HG03175 (cell line): ENCODE results near the gene SLC66A1.
A peak's percentile ranks its signal among the peaks of the same experiment; 100 is the strongest.
"Not testable (repeated sequence)": the region's sequence is repeated elsewhere in the genome, so short reads cannot be mapped to it uniquely, and the experiment has no call there.

Experiments
- ATAC-seq: cut with Tn5 transposase; IDR thresholded peaks from one replicate; pipeline ENCODE4 v1.9.1; 2021; ENCODE audit warnings: mild to moderate bottlenecking, moderate library complexity; ENCODE audit not compliant: unreplicated experiment

Gene SLC66A1

GRCh38 chr1:19311931-19312781 is at the start of gene SLC66A1, which contains the start of gene AKR7A2:
TSS of gene SLC66A1 (plus strand) at chr1:19312326. CDS start at chr1:19317678, 5,352 bp downstream.
TSS of gene AKR7A2 (minus strand) at chr1:19312144. CDS start at chr1:19312124, 20 bp downstream.
- peak; percentile 72 for ATAC-seq

GRCh38 chr1:19262744-19263143 is 49.4 kb upstream of the SLC66A1 start:
- no peak for ATAC-seq

GRCh38 chr1:19268445-19268844 is 43.7 kb upstream of the SLC66A1 start:
- ATAC-seq = no peak

- ATAC-seq = not testable (repeated sequence)
Observed at GRCh38 chr1:19269427-19270342, 42.4 kb upstream of the SLC66A1 start.

GRCh38 chr1:19270343-19270730 is 41.8 kb upstream of the SLC66A1 start:
- not testable (repeated sequence) for ATAC-seq

GRCh38 chr1:19272064-19272463 is 40.1 kb upstream of the SLC66A1 start:
- no peak for ATAC-seq

GRCh38 chr1:19273106-19273843 is 38.9 kb upstream of the SLC66A1 start:
- no peak for ATAC-seq

GRCh38 chr1:19273844-19274531 is 38.1 kb upstream of the SLC66A1 start:
- not testable (repeated sequence) for ATAC-seq

GRCh38 chr1:19274636-19275035 is 37.5 kb upstream of the SLC66A1 start:
- no peak for ATAC-seq

- ATAC-seq = no peak
Observed at GRCh38 chr1:19283891-19284290, 28.2 kb upstream of the SLC66A1 start.

- ATAC-seq = no peak
Observed at GRCh38 chr1:19284881-19285280, 27.2 kb upstream of the SLC66A1 start.

GRCh38 chr1:19285366-19285765 is 26.8 kb upstream of the SLC66A1 start:
- ATAC-seq = not testable (repeated sequence)

- not testable (repeated sequence) for ATAC-seq
Observed at GRCh38 chr1:19285807-19286206, 26.3 kb upstream of the SLC66A1 start.

GRCh38 chr1:19287436-19288185 is 24.5 kb upstream of the SLC66A1 start:
- no peak for ATAC-seq

GRCh38 chr1:19288324-19289241 is 23.5 kb upstream of the SLC66A1 start, which contains the start of gene AKR7A3:
TSS of gene AKR7A3 (minus strand) at chr1:19288770. CDS start at chr1:19288709, 61 bp downstream.
- ATAC-seq = not testable (repeated sequence)

GRCh38 chr1:19289244-19289643 is 22.9 kb upstream of the SLC66A1 start:
- no peak for ATAC-seq

- no peak for ATAC-seq
Observed at GRCh38 chr1:19294638-19295037, 17.5 kb upstream of the SLC66A1 start.

GRCh38 chr1:19300211-19300610 is 11.9 kb upstream of the SLC66A1 start:
- ATAC-seq = no peak
